Stimulated activated memory B cell treated with anti-CD40 and anti-IgM and Interleukin-4, amounts not matched to agents 10 μg/mL and 1 μg/mL and 100 μg/mL, for 72 hours (primary cell): ENCODE measurements around the gene LNPK.
"Not testable (repeated sequence)": the region's sequence is repeated elsewhere in the genome, so short reads cannot be mapped to it uniquely, and the experiment has no call there.

Experiments used
- ATAC-seq: fragments of 150-1000 bp; cut with Tn5 transposase; 2 replicates; pipeline ENCODE4 v1.10.0; 2021
- H3K27ac Mint-ChIP-seq: one replicate; pipeline ENCODE4 v1.8.0; 2022; ENCODE audit warnings: mild to moderate bottlenecking, mixed read lengths
- H3K27me3 Mint-ChIP-seq: one replicate; pipeline ENCODE4 v1.8.0; 2022; ENCODE audit warnings: mixed read lengths
- H3K36me3 Mint-ChIP-seq: one replicate; pipeline ENCODE4 v1.8.0; 2022; ENCODE audit warnings: mixed read lengths
- H3K4me1 Mint-ChIP-seq: one replicate; pipeline ENCODE4 v1.8.0; 2022; ENCODE audit warnings: mixed read lengths
- H3K4me3 Mint-ChIP-seq: one replicate; pipeline ENCODE4 v1.8.0; 2022; ENCODE audit warnings: mild to moderate bottlenecking, moderate library complexity, mixed read lengths
- H3K9me3 Mint-ChIP-seq: one replicate; pipeline ENCODE4 v1.8.0; 2022; ENCODE audit warnings: mixed read lengths

The LNPK gene

DNA sequence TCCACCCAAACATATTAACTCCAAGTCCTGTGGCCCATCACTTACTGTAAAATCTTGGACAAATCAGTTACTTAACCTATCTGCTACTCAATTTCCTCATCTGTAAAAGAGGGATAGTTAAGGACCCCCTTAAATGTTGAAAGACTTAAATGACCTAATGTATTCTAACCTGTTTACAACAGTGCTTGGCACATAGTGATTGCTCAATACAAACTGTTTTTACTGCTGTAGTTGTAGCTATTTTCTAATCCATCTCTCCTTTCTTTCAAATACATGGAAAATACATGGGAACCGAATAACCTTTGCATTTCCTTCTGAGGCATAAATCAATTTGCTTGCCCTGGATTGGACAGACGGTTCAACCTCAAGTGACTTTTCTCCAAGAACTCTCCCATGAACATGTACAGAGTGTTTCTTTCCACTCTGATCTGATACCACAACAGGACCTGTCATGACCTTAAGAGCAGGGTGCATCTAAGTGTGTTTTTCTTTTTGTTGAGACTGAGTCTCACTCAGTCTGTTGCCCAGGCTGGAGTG lies 2.7 kb downstream of the LNPK start:
- no peak overlapping the region for H3K4me3 Mint-ChIP-seq

DNA sequence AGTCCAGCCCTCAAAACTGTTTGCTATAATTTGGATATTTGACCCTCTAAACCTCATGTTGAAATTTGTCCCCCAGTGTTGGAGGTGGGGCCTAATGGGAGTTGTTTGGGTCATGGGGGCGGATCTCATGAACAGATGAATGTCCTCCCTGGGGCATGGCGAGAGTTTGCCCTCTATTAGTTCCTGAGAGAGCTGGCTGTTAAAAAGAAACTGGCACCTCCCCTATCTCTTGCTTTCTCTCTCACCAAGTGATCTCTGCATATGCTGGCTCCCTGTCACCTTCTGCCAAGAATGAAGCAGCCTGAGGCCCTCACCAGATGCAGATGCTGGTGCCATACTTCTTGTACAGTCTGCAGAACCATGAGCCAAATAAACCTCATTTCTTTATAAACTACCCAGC lies 12.0 kb downstream of the LNPK start:
- no peak overlapping the region for H3K27ac Mint-ChIP-seq

More for the DNA sequence above, 2.7 kb downstream of the LNPK start:
- Mint-ChIP-seq H3K9me3 (no peaks in the 10 kb centered on the region), H3K36me3 (no peaks in the 10 kb centered on the region), H3K27ac (no peak overlapping the region), H3K4me1 (peaks cover 14% of the 10 kb centered on the region), H3K27me3 (no peaks in the 10 kb centered on the region)
- ATAC-seq = no peak

DNA sequence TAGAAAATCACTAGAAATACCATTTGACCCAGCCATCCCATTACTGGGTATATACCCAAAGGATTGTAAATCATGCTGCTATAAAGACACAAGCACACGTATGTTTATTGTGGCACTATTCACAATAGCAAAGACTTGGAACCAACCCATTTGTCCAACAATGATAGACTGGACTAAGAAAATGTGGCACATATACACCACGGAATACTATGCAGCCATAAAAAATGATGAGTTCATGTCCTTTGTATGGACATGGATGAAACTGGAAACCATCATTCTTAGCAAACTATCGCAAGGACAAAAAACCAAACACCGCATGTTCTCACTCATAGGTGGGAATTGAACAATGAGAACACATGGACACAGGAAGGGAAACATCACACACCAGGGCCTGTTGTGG lies 14.9 kb downstream of the LNPK start:
- H3K4me3 Mint-ChIP-seq, H3K27me3 Mint-ChIP-seq, H3K27ac Mint-ChIP-seq, H3K9me3 Mint-ChIP-seq, ATAC-seq, H3K4me1 Mint-ChIP-seq: not testable (repeated sequence)
- H3K36me3 Mint-ChIP-seq = peaks cover 46% of the 10 kb centered on the region

More for the DNA sequence above, 12.0 kb downstream of the LNPK start:
- H3K9me3 Mint-ChIP-seq = no peaks in the 10 kb centered on the region
- ATAC-seq = no peak
- no peak overlapping the region for H3K4me3 Mint-ChIP-seq
- no peaks in the 10 kb centered on the region for H3K4me1 Mint-ChIP-seq
- peaks cover 25% of the 10 kb centered on the region for H3K36me3 Mint-ChIP-seq
- no peaks in the 10 kb centered on the region for H3K27me3 Mint-ChIP-seq

DNA sequence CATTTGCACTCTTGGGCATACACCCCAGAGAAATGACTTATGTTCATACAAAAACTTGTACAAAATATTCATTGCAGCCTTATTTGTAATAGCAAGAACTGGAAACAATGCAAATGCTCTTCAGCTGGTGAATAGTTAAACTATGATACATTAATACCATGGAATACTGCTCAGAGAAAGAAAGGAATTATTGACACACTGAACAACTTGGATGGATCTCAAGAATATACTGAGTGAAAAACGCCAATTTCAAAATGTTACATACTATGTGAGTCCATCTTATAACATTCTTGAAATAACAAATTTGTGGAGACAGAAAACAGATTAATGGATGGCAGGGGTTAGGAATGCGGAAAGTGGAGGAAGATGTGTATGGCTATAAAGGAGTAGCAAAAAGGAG lies 17.2 kb downstream of the LNPK start:
- H3K27me3 Mint-ChIP-seq = no peaks in the 10 kb centered on the region
- no peak overlapping the region for H3K27ac Mint-ChIP-seq
- no peak for ATAC-seq
- peaks cover 44% of the 10 kb centered on the region for H3K36me3 Mint-ChIP-seq
- H3K4me3 Mint-ChIP-seq = no peak overlapping the region
- no peaks in the 10 kb centered on the region for H3K9me3 Mint-ChIP-seq
- no peaks in the 10 kb centered on the region for H3K4me1 Mint-ChIP-seq

DNA sequence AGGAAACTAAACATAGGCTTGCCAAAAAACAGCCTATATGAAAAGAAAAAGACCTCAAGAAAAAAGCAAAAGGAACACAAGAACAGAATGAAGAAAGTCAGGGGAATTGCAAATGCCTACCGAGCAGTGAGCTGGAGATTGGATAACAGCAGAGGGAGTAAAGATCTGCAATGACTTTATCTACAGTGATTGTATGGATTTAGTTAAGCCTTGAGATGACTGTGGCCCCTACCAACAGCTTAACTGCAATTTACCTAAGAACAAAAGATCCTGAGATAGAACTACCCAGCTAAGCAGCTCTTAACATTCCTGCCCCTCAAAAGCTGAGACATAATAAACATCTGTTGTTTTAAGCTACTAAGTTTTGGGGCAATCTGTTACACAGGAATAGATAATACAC lies 20.5 kb downstream of the LNPK start:
- peaks cover 53% of the 10 kb centered on the region for H3K36me3 Mint-ChIP-seq

DNA sequence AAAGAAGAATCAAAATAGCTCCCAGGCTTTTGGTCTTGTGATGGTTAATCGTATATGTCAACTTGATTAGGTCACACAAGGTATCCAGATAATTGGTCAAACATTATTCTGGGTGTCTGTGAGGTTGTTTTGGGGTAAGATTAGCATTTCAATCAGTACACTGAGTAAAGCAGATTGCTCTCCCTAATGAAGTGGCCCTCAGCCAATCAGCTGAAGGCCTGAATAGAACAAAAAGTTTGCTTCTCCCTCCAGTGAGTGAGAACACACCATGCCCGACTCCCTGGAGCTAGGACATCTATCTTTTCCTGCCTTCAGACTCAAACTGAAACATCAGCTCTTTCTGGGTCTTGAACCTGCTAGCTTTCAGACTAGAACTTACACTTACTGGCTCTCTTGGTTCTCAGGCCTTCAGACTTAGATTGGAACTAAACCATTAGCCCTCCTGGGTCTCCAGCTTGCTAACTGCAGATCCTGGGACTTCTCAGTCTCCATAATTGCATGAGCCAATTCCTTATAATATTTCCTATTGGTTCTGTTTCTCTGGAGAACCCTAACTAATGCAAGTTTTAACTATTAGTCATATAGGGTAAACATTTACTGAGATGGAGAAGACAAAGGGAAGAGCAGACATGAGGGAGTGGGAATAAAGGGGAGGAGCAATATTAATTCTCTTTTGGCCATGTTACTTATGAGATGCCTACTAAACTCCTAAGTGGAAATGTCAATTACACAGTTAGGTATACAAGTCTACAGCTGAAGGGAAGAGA lies 25.5 kb downstream of the LNPK start:
- Mint-ChIP-seq H3K4me1 (no peaks in the 10 kb centered on the region), H3K27ac (no peak overlapping the region), H3K27me3 (no peaks in the 10 kb centered on the region)

More for the DNA sequence above, 20.5 kb downstream of the LNPK start:
- Mint-ChIP-seq H3K27ac (no peak overlapping the region), H3K27me3 (no peaks in the 10 kb centered on the region), H3K4me1 (no peaks in the 10 kb centered on the region), H3K9me3 (no peaks in the 10 kb centered on the region), H3K4me3 (no peak overlapping the region)
- ATAC-seq = no peak

DNA sequence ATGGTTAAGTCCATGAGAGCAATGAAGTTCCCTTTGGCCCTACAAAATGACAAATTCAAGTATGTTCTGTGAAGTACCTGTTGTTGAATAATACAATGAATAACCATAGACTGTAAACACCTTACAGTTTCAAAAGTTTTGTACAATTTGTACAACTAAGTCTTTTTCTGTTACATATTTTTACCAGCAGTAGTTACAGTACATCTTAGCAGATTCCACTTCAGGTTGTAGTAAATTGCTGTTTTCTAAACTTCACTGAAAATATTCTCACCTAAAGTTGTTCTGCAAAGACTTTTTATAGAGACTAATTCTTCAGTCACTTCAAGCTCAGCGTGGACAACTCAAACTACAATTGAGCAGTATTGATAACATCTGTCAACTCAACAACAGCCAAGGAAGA lies 28.7 kb downstream of the LNPK start:
- H3K4me1 Mint-ChIP-seq = no peaks in the 10 kb centered on the region
- ATAC-seq = no peak
- H3K4me3 Mint-ChIP-seq = no peak overlapping the region
- no peak overlapping the region for H3K27ac Mint-ChIP-seq
- no peaks in the 10 kb centered on the region for H3K27me3 Mint-ChIP-seq
- no peaks in the 10 kb centered on the region for H3K9me3 Mint-ChIP-seq
- H3K36me3 Mint-ChIP-seq = peaks cover 49% of the 10 kb centered on the region

More for the DNA sequence above, 25.5 kb downstream of the LNPK start:
- peaks cover 44% of the 10 kb centered on the region for H3K36me3 Mint-ChIP-seq
- no peak for ATAC-seq
- H3K9me3 Mint-ChIP-seq = no peaks in the 10 kb centered on the region
- H3K4me3 Mint-ChIP-seq = no peak overlapping the region

DNA sequence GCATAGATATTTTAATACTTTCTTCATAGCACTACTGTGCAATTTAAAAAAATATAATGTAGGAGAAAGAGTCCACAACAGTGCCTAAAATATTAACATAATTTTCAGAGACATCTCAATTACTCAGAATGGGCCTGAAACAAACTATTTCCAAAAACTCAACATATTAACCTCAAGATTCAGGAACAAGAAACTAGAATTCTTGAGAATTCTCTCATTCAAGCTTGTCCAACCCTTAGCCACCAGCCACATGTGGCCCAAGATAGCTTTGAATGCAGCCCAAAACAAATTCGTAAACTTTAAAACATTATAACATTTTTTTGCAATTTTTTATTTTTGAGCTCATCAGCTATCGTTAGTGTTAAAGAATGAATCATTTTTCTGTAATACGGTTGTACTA lies 35.2 kb downstream of the LNPK start:
- Mint-ChIP-seq H3K4me1 (no peaks in the 10 kb centered on the region), H3K27ac (no peak overlapping the region), H3K4me3 (no peak overlapping the region), H3K9me3 (peaks cover 2% of the 10 kb centered on the region), H3K27me3 (no peaks in the 10 kb centered on the region), H3K36me3 (peaks cover 31% of the 10 kb centered on the region)
- no peak for ATAC-seq

DNA sequence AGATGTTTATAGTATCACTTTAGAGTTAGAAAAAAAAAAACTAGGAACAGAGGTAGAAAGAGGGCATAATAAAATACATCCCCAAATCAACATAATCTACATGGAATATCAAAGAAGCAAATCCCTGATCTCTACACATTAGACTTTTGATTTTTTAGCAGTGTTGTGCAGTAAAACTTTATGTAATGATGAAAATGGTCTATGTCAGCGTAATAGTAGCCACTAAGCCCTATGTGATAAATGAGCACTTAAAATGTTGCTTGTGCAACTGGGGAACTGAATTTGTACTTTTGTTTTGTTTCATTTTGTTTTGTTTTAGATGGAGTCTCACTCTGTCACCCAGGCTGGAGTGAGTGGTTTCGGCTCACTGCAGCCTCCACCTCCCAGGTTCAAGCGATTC lies 36.3 kb downstream of the LNPK start:
- Mint-ChIP-seq H3K4me1 (no peaks in the 10 kb centered on the region), H3K27me3 (no peaks in the 10 kb centered on the region), H3K9me3 (peaks cover 2% of the 10 kb centered on the region), H3K4me3 (no peak overlapping the region), H3K36me3 (peaks cover 42% of the 10 kb centered on the region), H3K27ac (no peak overlapping the region)
- no peak for ATAC-seq

DNA sequence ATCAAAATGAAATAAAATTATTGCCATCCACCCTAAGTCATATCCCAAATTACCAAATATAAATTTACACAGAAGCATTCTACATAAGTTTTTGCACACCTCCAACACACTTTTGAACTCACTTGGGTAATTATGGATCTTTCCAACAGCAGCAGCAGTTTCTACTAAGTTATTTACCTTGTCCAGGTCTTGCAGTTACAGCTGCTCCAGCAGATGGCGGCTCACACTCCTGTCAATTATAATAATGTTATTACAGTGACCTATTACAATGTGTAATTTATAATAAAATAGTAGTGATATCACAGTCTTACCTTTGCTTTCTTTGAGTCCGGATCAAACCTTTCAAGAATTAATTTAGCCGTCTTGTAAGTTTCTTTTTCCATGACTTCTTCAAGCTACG lies 37.9 kb downstream of the LNPK start:
- ATAC-seq = no peak
- Mint-ChIP-seq H3K9me3 (peaks cover 2% of the 10 kb centered on the region), H3K36me3 (peaks cover 45% of the 10 kb centered on the region), H3K4me3 (no peak overlapping the region), H3K27ac (no peak overlapping the region), H3K27me3 (no peaks in the 10 kb centered on the region), H3K4me1 (no peaks in the 10 kb centered on the region)

DNA sequence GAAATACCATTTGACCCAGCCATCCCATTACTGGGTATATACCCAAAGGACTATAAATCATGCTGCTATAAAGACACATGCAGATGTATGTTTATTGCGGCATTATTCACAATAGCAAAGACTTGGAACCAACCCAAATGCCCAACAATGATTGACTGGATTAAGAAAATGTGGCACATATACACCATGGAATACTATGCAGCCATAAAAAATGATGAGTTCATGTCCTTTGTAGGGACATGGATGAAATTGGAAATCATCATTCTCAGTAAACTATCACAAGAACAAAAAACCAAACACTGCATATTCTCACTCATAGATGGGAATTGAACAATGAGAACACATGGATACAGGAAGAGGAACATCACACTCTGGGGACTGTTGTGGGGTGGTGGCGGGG lies 38.9 kb downstream of the LNPK start:
- H3K4me3 Mint-ChIP-seq, ATAC-seq, H3K27me3 Mint-ChIP-seq, H3K4me1 Mint-ChIP-seq, H3K9me3 Mint-ChIP-seq, H3K27ac Mint-ChIP-seq: not testable (repeated sequence)
- peaks cover 50% of the 10 kb centered on the region for H3K36me3 Mint-ChIP-seq

DNA sequence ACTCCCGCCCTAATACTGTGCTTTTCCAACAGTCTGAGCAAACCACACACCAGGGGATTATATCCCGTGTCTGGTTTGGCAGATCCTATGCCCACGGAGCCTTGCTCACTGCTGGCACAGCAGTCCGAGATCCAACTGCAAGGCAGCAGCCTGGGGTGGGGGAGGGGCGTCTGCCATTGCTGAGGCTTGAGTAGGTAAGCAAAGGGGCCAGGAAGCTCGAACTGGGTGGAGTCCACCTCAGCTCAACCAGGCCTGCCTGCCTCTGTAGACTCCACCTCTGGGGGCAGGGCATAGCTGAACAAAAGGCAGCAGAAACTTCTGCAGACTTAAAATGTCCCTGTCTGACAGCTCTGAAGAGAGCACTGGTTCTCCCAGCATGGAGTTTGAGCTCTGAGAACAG lies 44.2 kb downstream of the LNPK start:
- Mint-ChIP-seq H3K36me3 (peaks cover 86% of the 10 kb centered on the region), H3K4me1 (no peaks in the 10 kb centered on the region), H3K27me3 (no peaks in the 10 kb centered on the region), H3K27ac (no peak overlapping the region), H3K4me3 (no peak overlapping the region), H3K9me3 (no peaks in the 10 kb centered on the region)
- ATAC-seq = no peak

DNA sequence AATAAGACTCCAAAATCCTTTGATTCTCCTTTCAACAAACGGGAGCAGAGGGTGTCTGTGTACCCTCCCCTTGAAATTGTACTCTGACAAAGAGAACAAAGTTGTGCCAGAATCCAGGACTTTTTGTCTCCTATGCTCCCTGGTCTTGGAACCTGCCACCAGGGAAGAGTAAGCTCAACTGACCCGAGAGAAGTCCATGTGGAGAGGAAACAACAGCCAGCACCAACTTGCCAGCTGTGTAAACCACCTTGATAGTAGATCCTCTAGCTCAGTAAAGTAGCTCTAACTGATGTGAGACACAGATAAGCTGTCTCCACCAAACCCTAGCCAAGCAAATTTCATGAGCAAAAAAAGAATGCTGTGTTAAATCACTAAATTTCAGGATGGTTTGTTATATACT lies 46.9 kb downstream of the LNPK start:
- ATAC-seq = no peak
- Mint-ChIP-seq H3K27me3 (no peaks in the 10 kb centered on the region), H3K4me3 (no peak overlapping the region), H3K27ac (no peak overlapping the region), H3K4me1 (no peaks in the 10 kb centered on the region), H3K36me3 (peaks cover 79% of the 10 kb centered on the region), H3K9me3 (no peaks in the 10 kb centered on the region)

DNA sequence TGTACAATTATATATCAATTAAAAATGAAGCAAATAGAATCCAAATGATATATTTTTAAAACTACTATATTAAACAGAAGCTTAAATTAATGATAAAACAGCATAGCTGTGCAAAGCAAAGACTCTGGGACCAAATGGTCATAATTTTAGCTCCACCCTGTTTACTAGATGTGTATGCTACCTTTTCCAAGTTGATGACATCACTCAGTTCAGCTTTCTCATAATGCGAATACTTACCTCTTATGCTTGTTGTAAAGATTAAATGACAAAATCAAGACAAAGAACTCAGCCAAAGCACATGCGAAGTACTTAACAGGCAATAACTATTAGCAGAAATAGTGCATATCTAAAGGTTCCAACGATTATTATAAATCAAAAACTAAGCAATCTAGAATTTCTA lies 51.6 kb downstream of the LNPK start:
- Mint-ChIP-seq H3K9me3 (no peaks in the 10 kb centered on the region), H3K27me3 (no peaks in the 10 kb centered on the region)

DNA sequence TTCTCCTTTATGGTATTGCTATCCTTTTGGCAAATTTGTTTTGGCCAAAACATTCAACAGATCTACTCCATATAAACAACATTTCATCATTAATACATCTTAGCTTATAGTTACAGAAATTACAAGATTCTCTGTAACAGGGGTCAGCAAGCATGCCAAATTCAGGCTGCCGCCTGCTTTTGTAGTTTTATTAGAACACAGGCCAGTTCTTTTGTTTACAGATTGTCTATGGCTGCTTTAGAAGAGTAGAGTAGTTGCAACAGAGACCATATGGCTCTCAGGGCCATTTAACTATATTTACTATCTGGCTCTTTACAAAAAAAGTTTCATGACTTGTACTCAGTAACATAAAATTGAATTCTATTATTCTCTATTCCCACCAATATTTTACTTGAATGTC lies 53.9 kb downstream of the LNPK start:
- Mint-ChIP-seq H3K9me3 (no peaks in the 10 kb centered on the region), H3K27ac (no peak overlapping the region), H3K4me1 (no peaks in the 10 kb centered on the region), H3K27me3 (no peaks in the 10 kb centered on the region), H3K4me3 (no peak overlapping the region), H3K36me3 (peaks cover 33% of the 10 kb centered on the region)
- ATAC-seq = no peak

More for the DNA sequence above, 51.6 kb downstream of the LNPK start:
- Mint-ChIP-seq H3K27ac (no peak overlapping the region), H3K4me3 (no peak overlapping the region), H3K36me3 (peaks cover 38% of the 10 kb centered on the region), H3K4me1 (no peaks in the 10 kb centered on the region)
- ATAC-seq = no peak

DNA sequence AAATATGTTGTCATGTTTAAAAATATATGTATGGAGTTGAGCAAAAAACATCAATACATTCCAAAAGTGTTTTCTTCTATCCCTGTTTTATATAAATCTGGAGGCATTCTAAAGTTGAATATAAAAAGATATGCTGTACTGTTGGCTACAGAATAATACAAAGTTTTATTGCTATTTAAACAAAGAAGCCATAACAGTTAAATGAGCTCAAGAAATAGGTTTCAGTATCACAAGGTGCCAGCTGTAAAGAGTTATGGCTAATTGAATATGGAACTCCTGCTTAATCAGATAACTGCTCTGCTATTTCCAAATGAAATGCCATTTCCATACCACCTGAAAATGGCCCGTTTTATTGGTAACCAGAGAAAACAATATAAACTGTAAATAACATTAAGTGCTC lies 55.0 kb downstream of the LNPK start:
- no peaks in the 10 kb centered on the region for H3K4me1 Mint-ChIP-seq
- no peak for ATAC-seq
- H3K36me3 Mint-ChIP-seq = peaks cover 33% of the 10 kb centered on the region

More for the DNA sequence above, 55.0 kb downstream of the LNPK start:
- no peak overlapping the region for H3K4me3 Mint-ChIP-seq
- H3K9me3 Mint-ChIP-seq = no peaks in the 10 kb centered on the region
- no peaks in the 10 kb centered on the region for H3K27me3 Mint-ChIP-seq
- no peak overlapping the region for H3K27ac Mint-ChIP-seq
